ENCODE data around the gene DOCK9. TPM values are rescaled to one million over a fixed set of nuclear protein-coding genes. Genes with fewer than 3 reads are reported as not detected.

Gene DOCK9
- polyA plus RNA-seq, 3 donors: 0.01 TPM; not detected in 2

DNA sequence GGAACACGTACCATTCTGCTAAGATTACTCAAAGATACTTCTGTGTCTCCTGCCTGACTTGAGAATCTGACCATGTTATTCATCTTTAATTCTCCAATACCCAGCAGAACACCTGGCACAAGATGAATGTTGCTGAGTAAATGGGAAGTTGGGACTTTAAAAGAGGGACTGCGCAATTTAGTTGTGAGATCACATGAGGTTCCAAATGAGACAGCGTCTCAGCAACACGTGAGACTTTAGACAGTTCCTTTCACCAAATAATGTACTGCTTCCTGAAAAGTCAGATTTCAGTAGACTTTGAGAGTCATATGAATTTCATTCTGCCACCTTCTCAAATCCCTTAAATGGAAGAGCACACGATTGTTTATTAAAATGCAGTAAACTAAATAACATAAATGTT is 36.7 kb downstream of the DOCK9 start:
- no peak overlapping the region for H2AFZ ChIP-seq (ENCODE audit: insufficient read depth, low read depth, low read length, poor library complexity, severe bottlenecking)
- H3K27me3 ChIP-seq (ENCODE audit: control insufficient read depth in 2 of 2, insufficient read depth in 2 of 2, low read length in 2 of 2): peaks cover 0 to 3% of the 10 kb centered on the region in 2 donors
- H3K27me3 Mint-ChIP-seq (ENCODE audit: low read depth in 3 of 3): peaks cover 8 to 14% (median 9%) of the 10 kb centered on the region in 3 donors
- no peak overlapping the region for H3K27ac Mint-ChIP-seq
- intact Hi-C loops (cut with micrococcal nuclease): no loop called here
- no peaks in the 10 kb centered on the region for H3K36me3 Mint-ChIP-seq
- TF ChIP-seq, protein P1, sequence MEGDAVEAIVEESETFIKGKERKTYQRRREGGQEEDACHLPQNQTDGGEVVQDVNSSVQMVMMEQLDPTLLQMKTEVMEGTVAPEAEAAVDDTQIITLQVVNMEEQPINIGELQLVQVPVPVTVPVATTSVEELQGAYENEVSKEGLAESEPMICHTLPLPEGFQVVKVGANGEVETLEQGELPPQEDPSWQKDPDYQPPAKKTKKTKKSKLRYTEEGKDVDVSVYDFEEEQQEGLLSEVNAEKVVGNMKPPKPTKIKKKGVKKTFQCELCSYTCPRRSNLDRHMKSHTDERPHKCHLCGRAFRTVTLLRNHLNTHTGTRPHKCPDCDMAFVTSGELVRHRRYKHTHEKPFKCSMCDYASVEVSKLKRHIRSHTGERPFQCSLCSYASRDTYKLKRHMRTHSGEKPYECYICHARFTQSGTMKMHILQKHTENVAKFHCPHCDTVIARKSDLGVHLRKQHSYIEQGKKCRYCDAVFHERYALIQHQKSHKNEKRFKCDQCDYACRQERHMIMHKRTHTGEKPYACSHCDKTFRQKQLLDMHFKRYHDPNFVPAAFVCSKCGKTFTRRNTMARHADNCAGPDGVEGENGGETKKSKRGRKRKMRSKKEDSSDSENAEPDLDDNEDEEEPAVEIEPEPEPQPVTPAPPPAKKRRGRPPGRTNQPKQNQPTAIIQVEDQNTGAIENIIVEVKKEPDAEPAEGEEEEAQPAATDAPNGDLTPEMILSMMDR (IDR thresholded peaks at IDR 0.05): no peak
- H3K4me1 ChIP-seq (ENCODE audit: control insufficient read depth in 1 of 2, insufficient read depth in 2 of 2, low read length in 2 of 2): no peaks in the 10 kb centered on the region
- H3K36me3 ChIP-seq (replicated peaks in 1 of 2; ENCODE audit: control insufficient read depth in 1 of 2, insufficient read depth in 2 of 2, low read length in 2 of 2): no peaks in the 10 kb centered on the region
- H3K27ac ChIP-seq (ENCODE audit: low read depth in 1 of 2, low read length in 2 of 2): no peak overlapping the region
- H3K4me3 Mint-ChIP-seq: no peak overlapping the region
- peaks cover 3% of the 10 kb centered on the region for H3K4me1 Mint-ChIP-seq
- no peak overlapping the region for H3K4me3 ChIP-seq (replicated peaks in 1 of 3; ENCODE audit: low read depth in 2 of 3, low read length in 3 of 3)
- H3K4me2 ChIP-seq (replicated peaks; ENCODE audit: extremely low read depth, low read length, poor library complexity, severe bottlenecking): no peak overlapping the region
- no peaks in the 10 kb centered on the region for H3K79me2 ChIP-seq (ENCODE audit: insufficient read depth, low read length)
- DNase-seq: peak in 2 of 3 donors; percentile 7 to 49
- no peaks in the 10 kb centered on the region for H4K20me1 ChIP-seq (ENCODE audit: insufficient read depth, low read length)
- H3K9me3 ChIP-seq (replicated peaks in 1 of 2; ENCODE audit: control insufficient read depth in 1 of 2, insufficient read depth in 1 of 2, low read length in 2 of 2): no peaks in the 10 kb centered on the region
- WGBS (ENCODE audit: insufficient coverage): 0% methylated on average over 1 of the region's 5 CpGs
- H3K9ac ChIP-seq (ENCODE audit: insufficient read depth, low read length, poor library complexity, severe bottlenecking): no peak overlapping the region
- H3K9me3 Mint-ChIP-seq: peaks cover 0 to 2% (median 0%) of the 10 kb centered on the region in 7 donors

DNA sequence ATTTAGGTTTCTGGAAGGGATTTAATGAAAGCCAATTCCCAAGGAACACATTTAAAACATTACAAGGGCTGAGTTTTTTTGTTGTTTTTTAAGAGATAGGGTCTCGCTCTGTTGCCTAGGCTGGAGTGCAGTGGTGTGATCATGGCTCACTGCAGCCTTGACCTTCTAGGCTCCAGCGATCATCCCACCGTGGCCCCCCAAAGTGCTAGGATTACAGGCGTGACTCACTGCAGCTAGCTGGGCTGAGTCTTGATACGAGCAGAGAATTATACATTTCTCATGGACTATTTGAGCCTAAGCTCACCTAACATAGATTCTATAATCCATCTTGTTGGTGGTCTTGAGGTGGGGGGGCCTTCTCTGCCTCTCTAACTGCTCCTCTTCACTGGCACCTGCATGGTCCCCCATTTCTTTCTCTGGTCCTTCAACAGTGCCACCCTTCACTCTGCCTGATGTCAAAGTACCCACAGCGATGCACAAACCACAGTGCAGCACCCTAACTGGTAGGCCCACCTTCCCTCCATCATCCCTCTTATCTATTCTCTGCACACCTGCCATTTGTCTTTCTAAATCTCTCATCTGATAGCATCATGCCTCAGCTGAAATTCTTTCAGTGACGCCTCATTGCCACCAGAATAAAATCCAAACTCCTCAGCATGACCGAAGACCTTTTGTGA is 37.4 kb downstream of the DOCK9 start:
- peaks cover 3% of the 10 kb centered on the region for H3K4me1 Mint-ChIP-seq
- no peaks in the 10 kb centered on the region for H3K36me3 ChIP-seq (replicated peaks in 1 of 2; ENCODE audit: control insufficient read depth in 1 of 2, insufficient read depth in 2 of 2, low read length in 2 of 2)
- no peak for DNase-seq

More for the DNA sequence above, 37.4 kb downstream of the DOCK9 start:
- no peak overlapping the region for H2AFZ ChIP-seq (ENCODE audit: insufficient read depth, low read depth, low read length, poor library complexity, severe bottlenecking)
- no peak overlapping the region for H3K4me3 Mint-ChIP-seq
- H3K4me2 ChIP-seq (replicated peaks; ENCODE audit: extremely low read depth, low read length, poor library complexity, severe bottlenecking): no peak overlapping the region
- no peaks in the 10 kb centered on the region for H4K20me1 ChIP-seq (ENCODE audit: insufficient read depth, low read length)
- no peaks in the 10 kb centered on the region for H3K36me3 Mint-ChIP-seq
- no peak overlapping the region for H3K9ac ChIP-seq (ENCODE audit: insufficient read depth, low read length, poor library complexity, severe bottlenecking)
- no peak overlapping the region for H3K4me3 ChIP-seq (replicated peaks in 1 of 3; ENCODE audit: low read depth in 2 of 3, low read length in 3 of 3)
- no peaks in the 10 kb centered on the region for H3K79me2 ChIP-seq (ENCODE audit: insufficient read depth, low read length)
- H3K9me3 ChIP-seq (replicated peaks in 1 of 2; ENCODE audit: control insufficient read depth in 1 of 2, insufficient read depth in 1 of 2, low read length in 2 of 2): no peaks in the 10 kb centered on the region
- H3K27me3 Mint-ChIP-seq (ENCODE audit: low read depth in 3 of 3): peaks cover 5 to 10% (median 8%) of the 10 kb centered on the region in 3 donors
- H3K9me3 Mint-ChIP-seq: peaks cover 0 to 2% (median 0%) of the 10 kb centered on the region in 7 donors
- intact Hi-C loops (cut with micrococcal nuclease): no loop called here
- TF ChIP-seq, protein P1 (IDR thresholded peaks at IDR 0.05): no peak
- no peak overlapping the region for H3K27ac ChIP-seq (ENCODE audit: low read depth in 1 of 2, low read length in 2 of 2)
- peaks cover 0 to 3% of the 10 kb centered on the region in 2 donors for H3K27me3 ChIP-seq (ENCODE audit: control insufficient read depth in 2 of 2, insufficient read depth in 2 of 2, low read length in 2 of 2)
- H3K27ac Mint-ChIP-seq: no peak overlapping the region
- H3K4me1 ChIP-seq (ENCODE audit: control insufficient read depth in 1 of 2, insufficient read depth in 2 of 2, low read length in 2 of 2): no peaks in the 10 kb centered on the region
- 87% methylated on average over 6 of the region's 8 CpGs for WGBS (ENCODE audit: insufficient coverage)

Data from CD14-positive monocyte (primary cell).